Measurements from ENCODE around the gene LRP4. TPM values are rescaled to one million over a fixed set of nuclear protein-coding genes. Genes with fewer than 3 reads are reported as not detected.

Gene LRP4
- total and polyA plus RNA-seq, 2 donors (not counting 3 experiments of a cell fraction or from before 2014, with no cell fraction given), result 0.86 to 2.0 TPM

DNA sequence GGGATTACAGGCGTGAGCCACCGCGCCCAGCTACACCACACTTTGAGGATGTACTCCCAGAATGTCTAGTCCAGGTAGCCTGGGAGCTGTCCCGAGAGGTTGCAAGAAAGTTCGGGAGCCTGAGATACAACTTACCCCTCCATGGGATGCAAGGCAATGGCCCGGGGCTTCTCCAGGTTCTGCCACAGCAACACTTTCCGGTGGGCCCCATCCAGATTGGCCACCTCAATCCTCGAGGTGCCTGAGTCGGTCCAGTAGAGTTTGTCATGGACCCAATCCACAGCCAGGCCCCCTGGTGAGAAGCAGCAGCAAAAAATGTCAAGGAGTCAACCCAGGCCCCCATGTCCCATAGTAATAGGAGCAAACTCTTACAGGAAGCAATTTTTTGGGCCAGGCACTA lies 25.5 kb downstream of the LRP4 start:
- Histone ChIP-seq H3K4me3 (replicated peaks in 1 of 3; ENCODE audit: insufficient read depth in 1 of 3, low read depth in 1 of 3, low read length in 3 of 3) (no peak overlapping the region), H4K20me1 (replicated peaks; ENCODE audit: control insufficient read depth, extremely low read depth, insufficient read depth, low read length) (no peaks in the 10 kb centered on the region), H3K9me1 (replicated peaks; ENCODE audit: control insufficient read depth, extremely low read depth, insufficient read depth, low read length) (no peaks in the 10 kb centered on the region), H3K27me3 (ENCODE audit: control insufficient read depth in 2 of 2, insufficient read depth in 2 of 2, low read length in 2 of 2) (no peaks in the 10 kb centered on the region), H3K79me2 (ENCODE audit: control insufficient read depth, insufficient read depth, low read length) (no peaks in the 10 kb centered on the region), H3K9ac (replicated peaks; ENCODE audit: extremely low read depth, insufficient read depth, low read length) (no peak overlapping the region), H2AFZ (ENCODE audit: low read depth, low read length) (no peak overlapping the region), H3K27ac (ENCODE audit: insufficient read depth, low read depth, low read length) (no peak overlapping the region), H3K4me2 (ENCODE audit: insufficient read depth, low read length) (no peak overlapping the region), H3K36me3 (ENCODE audit: control insufficient read depth in 2 of 2, extremely low read depth in 1 of 2, insufficient read depth in 2 of 2, low read length in 2 of 2) (no peaks in the 10 kb centered on the region), H3K4me1 (ENCODE audit: control insufficient read depth, extremely low read depth, insufficient read depth, low read length) (no peaks in the 10 kb centered on the region), H3K9me3 (replicated peaks; ENCODE audit: control insufficient read depth, insufficient read depth, low read length) (no peaks in the 10 kb centered on the region)
- DNase-seq (ENCODE audit: low read depth, low spot score) (no peak), FAIRE-seq (no peak)
- ChIA-PET CTCF (interaction anchor here (1.2 to 7.4 kb wide), 2 partner anchors 261 to 268 kb away, joined by 5 to 120 read pairs; no protein-coding TSS in a partner anchor), POLR2A (interaction anchor here (0.6 kb wide), 1 partner anchor 17 kb away, joined by 5 read pairs; no protein-coding TSS in a partner anchor)
- TF ChIP-seq, protein P1, sequence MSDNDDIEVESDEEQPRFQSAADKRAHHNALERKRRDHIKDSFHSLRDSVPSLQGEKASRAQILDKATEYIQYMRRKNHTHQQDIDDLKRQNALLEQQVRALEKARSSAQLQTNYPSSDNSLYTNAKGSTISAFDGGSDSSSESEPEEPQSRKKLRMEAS (IDR thresholded peaks at IDR 0.05; ENCODE audit: insufficient read depth, insufficient read length), result no peak
- TF ChIP-seq MYC (IDR thresholded peaks at IDR 0.05; ENCODE audit: low read depth, low read length) (no peak), POLR2AphosphoS5 (IDR thresholded peaks at IDR 0.05; ENCODE audit: insufficient read depth, low read depth, low read length) (no peak), POLR2A (IDR thresholded peaks at IDR 0.05; ENCODE audit: low read depth, low read length) (no peak), JUN (IDR thresholded peaks at IDR 0.05; ENCODE audit: borderline replicate concordance, insufficient read depth, insufficient read length, low read depth) (no peak), GATA2 (IDR thresholded peaks at IDR 0.05; ENCODE audit: insufficient read depth, insufficient read length, low read depth, low read length) (no peak), EZH2 (IDR thresholded peaks at IDR 0.05; ENCODE audit: borderline replicate concordance, low read depth, low read length, severe bottlenecking) (no peak), FOS (IDR thresholded peaks at IDR 0.05; ENCODE audit: borderline replicate concordance, insufficient read depth, low read length) (no peak)
- TF ChIP-seq, protein P2, sequence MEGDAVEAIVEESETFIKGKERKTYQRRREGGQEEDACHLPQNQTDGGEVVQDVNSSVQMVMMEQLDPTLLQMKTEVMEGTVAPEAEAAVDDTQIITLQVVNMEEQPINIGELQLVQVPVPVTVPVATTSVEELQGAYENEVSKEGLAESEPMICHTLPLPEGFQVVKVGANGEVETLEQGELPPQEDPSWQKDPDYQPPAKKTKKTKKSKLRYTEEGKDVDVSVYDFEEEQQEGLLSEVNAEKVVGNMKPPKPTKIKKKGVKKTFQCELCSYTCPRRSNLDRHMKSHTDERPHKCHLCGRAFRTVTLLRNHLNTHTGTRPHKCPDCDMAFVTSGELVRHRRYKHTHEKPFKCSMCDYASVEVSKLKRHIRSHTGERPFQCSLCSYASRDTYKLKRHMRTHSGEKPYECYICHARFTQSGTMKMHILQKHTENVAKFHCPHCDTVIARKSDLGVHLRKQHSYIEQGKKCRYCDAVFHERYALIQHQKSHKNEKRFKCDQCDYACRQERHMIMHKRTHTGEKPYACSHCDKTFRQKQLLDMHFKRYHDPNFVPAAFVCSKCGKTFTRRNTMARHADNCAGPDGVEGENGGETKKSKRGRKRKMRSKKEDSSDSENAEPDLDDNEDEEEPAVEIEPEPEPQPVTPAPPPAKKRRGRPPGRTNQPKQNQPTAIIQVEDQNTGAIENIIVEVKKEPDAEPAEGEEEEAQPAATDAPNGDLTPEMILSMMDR (IDR thresholded peaks at IDR 0.05; ENCODE audit: extremely low read depth in 1 of 2, insufficient read depth in 1 of 2, low read depth in 1 of 2, low read length in 2 of 2), result no peak
- intact Hi-C loops (cut with micrococcal nuclease) (no loop called here), dilution Hi-C loops (cut with MboI; ENCODE audit: extremely low pct_ligation_motif_present, low sequenced_read_pairs) (no loop called here)
- no TSS peak for BruUV-seq (replicated peaks)
